Neuron (in vitro differentiated cells): Measurements from ENCODE around the gene TMEM39B.
"Not testable (repeated sequence)": the region's sequence is repeated elsewhere in the genome, so short reads cannot be mapped to it uniquely, and the experiment has no call there.

Experiments used
- H2AFZ ChIP-seq: one replicate; pipeline ENCODE4 v1.6.1; 2013; ENCODE audit warnings: low read depth, mild to moderate bottlenecking, inconsistent platforms, low read length, moderate library complexity
- H3K27me3 ChIP-seq: one replicate; pipeline ENCODE4 v1.6.1; 2013; ENCODE audit warnings: low read length; ENCODE audit not compliant: insufficient read depth
- H3K36me3 ChIP-seq: one replicate; pipeline ENCODE4 v1.6.1; 2013; ENCODE audit warnings: low read length; ENCODE audit not compliant: insufficient read depth
- H3K4me1 ChIP-seq: one replicate; pipeline ENCODE4 v1.6.1; 2013; ENCODE audit warnings: low read length; ENCODE audit not compliant: insufficient read depth
- H3K4me3 ChIP-seq: 2 replicates; pipeline ENCODE4 v1.5.1; 2013; ENCODE audit warnings: mild to moderate bottlenecking, low read length, moderate library complexity
- H3K9me3 ChIP-seq: one replicate; pipeline ENCODE4 v1.6.1; 2013; ENCODE audit warnings: low read length

The TMEM39B gene

GRCh38 chr1:32052887-32053286, 19.9 kb upstream of the TMEM39B start:
- no peak overlapping the region for H2AFZ ChIP-seq
- H3K4me3 ChIP-seq, result no peak overlapping the region
- H3K36me3 ChIP-seq, result peaks cover 76% of the 10 kb centered on the region
- no peaks in the 10 kb centered on the region for H3K4me1 ChIP-seq
- no peaks in the 10 kb centered on the region for H3K27me3 ChIP-seq
- no peaks in the 10 kb centered on the region for H3K9me3 ChIP-seq

GRCh38 chr1:32055416-32055815, 17.3 kb upstream of the TMEM39B start:
- Histone ChIP-seq H3K4me3 (no peak overlapping the region), H3K27me3 (no peaks in the 10 kb centered on the region), H3K4me1 (no peaks in the 10 kb centered on the region), H3K36me3 (peaks cover 76% of the 10 kb centered on the region), H3K9me3 (no peaks in the 10 kb centered on the region), H2AFZ (no peak overlapping the region)

GRCh38 chr1:32056598-32056997, 16.1 kb upstream of the TMEM39B start:
- Histone ChIP-seq H2AFZ (no peak overlapping the region), H3K9me3 (no peaks in the 10 kb centered on the region), H3K27me3 (no peaks in the 10 kb centered on the region), H3K36me3 (peaks cover 80% of the 10 kb centered on the region), H3K4me1 (peaks cover 6% of the 10 kb centered on the region), H3K4me3 (no peak overlapping the region)

GRCh38 chr1:32060914-32061313, 11.8 kb upstream of the TMEM39B start:
- peaks cover 59% of the 10 kb centered on the region for H3K36me3 ChIP-seq
- no peak overlapping the region for H2AFZ ChIP-seq
- no peaks in the 10 kb centered on the region for H3K9me3 ChIP-seq
- no peaks in the 10 kb centered on the region for H3K27me3 ChIP-seq
- H3K4me3 ChIP-seq, result no peak overlapping the region
- peaks cover 20% of the 10 kb centered on the region for H3K4me1 ChIP-seq

- no peak overlapping the region for H3K4me3 ChIP-seq
- no peaks in the 10 kb centered on the region for H3K9me3 ChIP-seq
- H3K4me1 ChIP-seq, result peaks cover 20% of the 10 kb centered on the region
- peaks cover 49% of the 10 kb centered on the region for H3K36me3 ChIP-seq
- no peaks in the 10 kb centered on the region for H3K27me3 ChIP-seq
- no peak overlapping the region for H2AFZ ChIP-seq
Observed at GRCh38 chr1:32062867-32063230, 9.9 kb upstream of the TMEM39B start.

GRCh38 chr1:32063261-32063681, 9.5 kb upstream of the TMEM39B start:
- Histone ChIP-seq H2AFZ (no peak overlapping the region), H3K36me3 (peaks cover 44% of the 10 kb centered on the region), H3K9me3 (no peaks in the 10 kb centered on the region), H3K27me3 (no peaks in the 10 kb centered on the region), H3K4me1 (peaks cover 21% of the 10 kb centered on the region), H3K4me3 (no peak overlapping the region)

- peaks cover 22% of the 10 kb centered on the region for H3K36me3 ChIP-seq
- H3K9me3 ChIP-seq, H2AFZ ChIP-seq, H3K27me3 ChIP-seq, H3K4me3 ChIP-seq: not testable (repeated sequence)
- peaks cover 28% of the 10 kb centered on the region for H3K4me1 ChIP-seq
Observed at GRCh38 chr1:32065613-32066488, 6.9 kb upstream of the TMEM39B start.

GRCh38 chr1:32066489-32066873, 6.3 kb upstream of the TMEM39B start:
- Histone ChIP-seq H3K9me3 (no peaks in the 10 kb centered on the region), H3K27me3 (no peaks in the 10 kb centered on the region), H3K4me3 (no peak overlapping the region), H2AFZ (no peak overlapping the region), H3K36me3 (peaks cover 15% of the 10 kb centered on the region), H3K4me1 (peaks cover 24% of the 10 kb centered on the region)

GRCh38 chr1:32068957-32069588, 3.7 kb upstream of the TMEM39B start:
- Histone ChIP-seq H3K27me3 (no peaks in the 10 kb centered on the region), H3K4me3 (no peak overlapping the region), H3K9me3 (no peaks in the 10 kb centered on the region), H3K36me3 (no peaks in the 10 kb centered on the region), H3K4me1 (peaks cover 18% of the 10 kb centered on the region), H2AFZ (no peak overlapping the region)

- Histone ChIP-seq H3K27me3 (no peaks in the 10 kb centered on the region), H2AFZ (peak overlapping the region; percentile 46), H3K36me3 (peaks cover 21% of the 10 kb centered on the region), H3K4me3 (peak overlapping the region; percentile 78), H3K4me1 (peaks cover 20% of the 10 kb centered on the region), H3K9me3 (no peaks in the 10 kb centered on the region)
Observed at GRCh38 chr1:32071758-32072621, 749 bp upstream of the TMEM39B start.

GRCh38 chr1:32073299-32074229, 825 bp downstream of the TMEM39B start:
- H3K27me3 ChIP-seq, result no peaks in the 10 kb centered on the region
- peaks cover 16% of the 10 kb centered on the region for H3K4me1 ChIP-seq
- peaks cover 36% of the 10 kb centered on the region for H3K36me3 ChIP-seq
- no peaks in the 10 kb centered on the region for H3K9me3 ChIP-seq
- H2AFZ ChIP-seq, result peak overlapping the region; percentile 4
- peak overlapping the region; percentile 78 for H3K4me3 ChIP-seq

- no peak overlapping the region for H3K4me3 ChIP-seq
Observed at GRCh38 chr1:32074841-32075240, 2.1 kb downstream of the TMEM39B start.

More at GRCh38 chr1:32074841-32075240, 2.1 kb downstream of the TMEM39B start:
- Histone ChIP-seq H3K9me3 (no peaks in the 10 kb centered on the region), H2AFZ (no peak overlapping the region), H3K27me3 (no peaks in the 10 kb centered on the region), H3K36me3 (peaks cover 41% of the 10 kb centered on the region), H3K4me1 (peaks cover 12% of the 10 kb centered on the region)
